Activated CD4-positive, alpha-beta T cell treated with anti-CD3 and anti-CD28 coated beads, Interleukin-2, amount 10 ng/mL, durations not matched to agents 7 days and 5 days (primary cell): ENCODE measurements around the gene COL8A2. TPM values are rescaled to one million over a fixed set of nuclear protein-coding genes. Genes with fewer than 3 reads are reported as not detected.

Source experiments
- CTCF ChIA-PET: fragments of 350-600 bp; sonication (Branson Sonifier 250); formaldehyde crosslinking; loops from one replicate; lab custom pipeline; 2021; ENCODE audit warnings: antibody characterized with exemption; lab: Charles Lee
- POLR2A ChIA-PET: fragments of 350-600 bp; sonication (Branson Sonifier 250); formaldehyde crosslinking; loops from one replicate; lab custom pipeline; 2021; ENCODE audit warnings: antibody characterized with exemption; lab: Charles Lee
- DNase-seq: peaks from one replicate; pipeline ENCODE4 v3.0.0-alpha.2; 2020
- H3K27ac Mint-ChIP-seq: one replicate; pipeline ENCODE4 v1.8.0; 2021; ENCODE audit warnings: mild to moderate bottlenecking, moderate library complexity, mixed read lengths
- H3K27me3 Mint-ChIP-seq: one replicate; pipeline ENCODE4 v1.8.0; 2021; ENCODE audit warnings: mixed read lengths
- H3K36me3 Mint-ChIP-seq: one replicate; pipeline ENCODE4 v1.8.0; 2021; ENCODE audit warnings: low read depth, mixed read lengths
- H3K4me1 Mint-ChIP-seq: one replicate; pipeline ENCODE4 v1.8.0; 2021; ENCODE audit warnings: mixed read lengths
- H3K4me3 Mint-ChIP-seq: one replicate; pipeline ENCODE4 v1.8.0; 2021; ENCODE audit warnings: mild to moderate bottlenecking, moderate library complexity, mixed read lengths
- H3K9me3 Mint-ChIP-seq: one replicate; pipeline ENCODE4 v1.8.0; 2021; ENCODE audit warnings: mixed read lengths
- total RNA-seq, 2 experiments: library from RNA; stranded (reverse); gene quantifications; one replicate each; pipeline ENCODE4 v1.2.3, GENCODE V29; 2021

Gene COL8A2
- not detected for total RNA-seq

DNA sequence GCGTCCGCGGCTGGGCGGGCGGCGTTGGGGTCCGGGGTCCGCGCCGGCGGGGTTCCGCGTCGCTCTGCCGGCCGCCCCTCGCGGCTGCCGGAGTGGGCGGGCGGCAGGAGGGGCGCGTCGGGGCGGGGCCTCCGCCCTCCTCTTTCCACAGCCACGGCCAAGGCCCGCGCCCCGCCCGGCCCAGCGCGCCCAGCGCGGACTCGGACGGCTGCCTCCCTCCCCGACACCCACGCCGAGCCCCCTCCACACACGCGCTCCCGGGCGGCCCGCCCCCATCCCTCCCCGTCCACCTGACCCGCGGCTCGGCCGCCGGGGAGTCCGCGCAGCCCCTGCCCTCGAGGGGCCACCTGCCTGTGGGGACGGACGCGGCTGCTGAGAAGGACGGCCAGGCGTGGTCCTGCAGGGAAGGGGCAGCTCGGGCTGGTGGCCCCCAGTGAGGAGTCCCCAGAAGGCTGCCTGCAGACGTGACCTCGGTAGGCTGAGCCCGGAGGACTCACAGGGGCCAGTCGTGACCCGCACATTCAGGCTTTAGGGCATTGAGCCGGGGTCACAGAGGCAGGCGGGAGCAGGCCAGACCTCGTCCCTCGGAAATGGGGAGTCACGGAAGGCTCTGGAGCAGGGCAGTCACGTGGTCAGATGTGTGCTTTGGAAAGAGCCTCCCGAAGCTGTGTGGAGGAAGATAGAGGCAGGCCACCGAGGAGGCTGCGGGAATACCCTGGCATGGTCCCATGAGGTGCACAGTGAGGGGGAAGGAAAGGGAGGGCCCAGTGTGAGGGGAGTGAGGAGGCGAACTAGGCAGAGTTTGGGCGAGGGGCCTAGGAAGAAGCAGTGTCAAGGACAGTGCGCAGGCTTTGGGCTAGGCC, at the start of gene COL8A2:
COL8A2 (minus strand) TSS at position 94 of the 863 bp plus-strand sequence. CDS start 24,980 bp downstream, outside the sequence.
- Mint-ChIP-seq H3K27ac (peak within 1 kb of the TSS; percentile 36), H3K4me3 (peak within 1 kb of the TSS; percentile 19), H3K9me3 (no peaks in the 10 kb centered on the region), H3K4me1 (peaks cover 21% of the 10 kb centered on the region), H3K27me3 (peaks cover 40% of the 10 kb centered on the region), H3K36me3 (no peaks in the 10 kb centered on the region)
- ChIA-PET POLR2A (no interaction called here), CTCF (no interaction called here)
- DNase-seq, result no peak

DNA sequence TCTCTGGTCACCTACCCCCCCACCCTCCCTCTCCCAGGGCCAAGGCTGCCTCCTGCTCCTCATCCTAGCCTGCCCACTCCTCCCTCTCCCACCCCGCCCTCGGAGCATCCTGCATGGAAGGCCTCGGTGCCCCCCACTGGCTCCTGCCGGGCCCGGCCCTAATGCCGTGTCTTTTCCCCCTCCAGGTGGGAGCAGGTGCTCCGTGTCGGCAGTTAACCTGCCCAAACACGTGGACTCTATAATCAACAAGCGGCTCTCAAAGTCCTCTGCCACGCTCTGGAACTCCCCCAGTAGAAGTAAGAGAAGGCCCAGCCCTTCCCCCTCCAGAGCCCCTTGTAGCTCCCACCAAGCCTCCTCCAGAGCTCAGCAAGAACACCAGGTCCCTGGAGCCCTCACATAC, 49.7 kb upstream of the COL8A2 start:
- H3K36me3 Mint-ChIP-seq, result peaks cover 56% of the 10 kb centered on the region
- no peaks in the 10 kb centered on the region for H3K27me3 Mint-ChIP-seq
- DNase-seq, result no peak
- ChIA-PET CTCF (interaction anchor here (0.6 kb wide), 1 partner anchor 16 kb away, joined by 3 read pairs; no protein-coding TSS in a partner anchor), POLR2A (no interaction called here)
- peaks cover 2% of the 10 kb centered on the region for H3K4me1 Mint-ChIP-seq
- H3K9me3 Mint-ChIP-seq, result no peaks in the 10 kb centered on the region
- H3K4me3 Mint-ChIP-seq, result no peak overlapping the region
- H3K27ac Mint-ChIP-seq, result no peak overlapping the region

DNA sequence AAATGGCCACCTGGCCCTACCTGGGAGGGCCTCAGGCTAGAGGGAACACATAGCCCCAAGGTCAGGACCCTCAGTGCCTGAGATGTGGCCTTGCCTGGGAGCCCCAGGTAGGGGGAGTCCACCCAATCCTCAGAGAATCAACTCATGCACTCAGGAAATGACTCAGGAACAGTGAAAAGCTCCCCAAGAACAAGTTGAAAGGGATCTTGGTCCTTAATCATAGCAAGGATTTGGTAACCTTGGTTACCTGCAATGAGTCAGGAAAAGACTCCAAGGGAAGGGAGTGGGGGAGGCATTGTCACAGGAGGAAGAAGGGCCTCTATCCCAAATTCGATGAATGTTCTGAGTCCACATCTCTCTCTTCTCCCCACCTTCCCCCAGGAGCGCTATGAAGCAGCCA, 48.0 kb upstream of the COL8A2 start:
- no peaks in the 10 kb centered on the region for H3K27me3 Mint-ChIP-seq
- no peak overlapping the region for H3K4me3 Mint-ChIP-seq
- peaks cover 8% of the 10 kb centered on the region for H3K4me1 Mint-ChIP-seq
- no peak for DNase-seq
- ChIA-PET POLR2A (no interaction called here), CTCF (interaction anchor here (1.2 kb wide), 2 partner anchors 10 to 12 kb away, joined by 3 read pairs; no protein-coding TSS in a partner anchor)
- H3K36me3 Mint-ChIP-seq, result peaks cover 53% of the 10 kb centered on the region
- no peak overlapping the region for H3K27ac Mint-ChIP-seq
- H3K9me3 Mint-ChIP-seq, result no peaks in the 10 kb centered on the region

DNA sequence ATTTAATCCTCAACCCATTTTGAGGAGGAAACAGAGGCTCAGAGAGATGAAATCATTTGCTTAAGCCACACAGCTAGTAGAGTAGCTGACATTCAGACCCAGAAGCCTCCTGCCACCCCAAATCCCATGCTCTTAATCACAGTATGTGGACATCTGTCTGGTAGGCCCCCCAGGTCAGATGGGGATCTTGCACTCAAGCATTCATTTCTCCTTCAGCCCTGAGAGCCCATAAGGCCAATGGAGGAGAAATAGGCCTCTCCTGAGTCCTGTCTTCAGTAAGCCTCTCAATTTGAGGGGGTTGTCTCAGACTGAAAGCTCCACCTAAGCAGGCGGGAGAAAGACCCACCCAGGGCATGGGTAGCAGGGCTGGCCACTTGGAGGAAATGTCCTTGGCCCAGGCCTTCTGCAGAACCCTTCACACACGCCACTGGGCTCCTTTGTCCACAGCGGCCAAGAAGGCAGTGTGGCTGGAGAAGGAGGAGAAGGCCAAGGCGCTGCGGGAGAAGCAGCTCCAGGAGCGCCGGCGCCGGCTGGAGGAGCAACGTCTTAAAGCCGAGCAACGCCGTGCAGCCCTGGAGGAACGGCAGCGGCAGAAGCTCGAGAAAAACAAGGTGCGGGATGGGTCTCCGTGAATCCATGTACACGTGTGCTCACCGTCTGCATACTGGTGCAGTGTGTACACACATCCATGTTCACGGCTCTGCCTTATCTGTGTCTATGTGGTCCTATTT, 47.2 kb upstream of the COL8A2 start:
- peaks cover 9% of the 10 kb centered on the region for H3K4me1 Mint-ChIP-seq
- no peak for DNase-seq
- ChIA-PET CTCF (interaction anchor here (1.2 kb wide), 1 partner anchor 11 kb away, joined by 3 read pairs; no protein-coding TSS in a partner anchor), POLR2A (no interaction called here)
- H3K9me3 Mint-ChIP-seq, result no peaks in the 10 kb centered on the region
- peaks cover 51% of the 10 kb centered on the region for H3K36me3 Mint-ChIP-seq
- H3K27ac Mint-ChIP-seq, result no peak overlapping the region
- H3K27me3 Mint-ChIP-seq, result no peaks in the 10 kb centered on the region
- no peak overlapping the region for H3K4me3 Mint-ChIP-seq

DNA sequence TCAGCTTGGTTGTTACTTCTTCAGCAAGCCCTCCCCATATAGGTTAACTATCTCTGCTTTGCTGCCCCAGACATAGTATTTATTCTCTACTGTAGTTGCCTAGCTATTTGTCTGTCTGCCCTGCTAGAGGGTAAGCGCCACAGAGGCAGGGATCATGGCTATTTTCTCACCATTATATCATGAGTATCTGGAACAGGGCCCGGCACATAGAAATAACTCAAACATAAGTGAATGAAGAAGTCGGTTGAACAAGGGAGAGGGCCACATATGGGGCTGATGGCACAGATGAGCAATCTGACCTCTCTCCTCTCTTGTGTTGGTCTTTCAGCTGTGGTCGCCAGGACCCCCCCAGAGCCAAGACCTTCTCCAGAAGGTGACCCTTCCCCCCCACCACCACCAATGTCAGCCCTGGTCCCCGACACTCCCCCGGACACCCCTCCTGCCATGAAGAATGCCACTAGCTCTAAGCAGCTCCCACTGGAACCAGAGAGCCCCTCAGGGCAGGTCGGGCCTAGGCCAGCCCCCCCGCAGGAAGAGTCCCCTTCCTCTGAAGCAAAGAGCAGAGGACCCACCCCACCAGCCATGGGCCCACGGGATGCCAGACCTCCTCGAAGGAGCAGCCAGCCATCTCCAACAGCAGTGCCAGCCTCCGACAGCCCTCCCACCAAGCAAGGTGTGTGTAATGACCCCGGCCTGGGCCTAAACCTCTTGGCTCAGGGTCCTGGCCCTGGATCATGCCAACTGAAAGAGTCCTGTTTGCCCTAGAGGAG, 45.8 kb upstream of the COL8A2 start:
- Mint-ChIP-seq H3K27ac (no peak overlapping the region), H3K4me3 (no peak overlapping the region), H3K4me1 (peaks cover 21% of the 10 kb centered on the region), H3K36me3 (peaks cover 54% of the 10 kb centered on the region), H3K27me3 (no peaks in the 10 kb centered on the region), H3K9me3 (no peaks in the 10 kb centered on the region)
- POLR2A ChIA-PET, result no interaction called here
- no peak for DNase-seq
- CTCF ChIA-PET, result interaction anchor here (0.6 to 3.2 kb wide), 5 partner anchors 9 to 67 kb away, joined by 3 to 13 read pairs (median 4); partner anchors contain the start of gene TRAPPC3

DNA sequence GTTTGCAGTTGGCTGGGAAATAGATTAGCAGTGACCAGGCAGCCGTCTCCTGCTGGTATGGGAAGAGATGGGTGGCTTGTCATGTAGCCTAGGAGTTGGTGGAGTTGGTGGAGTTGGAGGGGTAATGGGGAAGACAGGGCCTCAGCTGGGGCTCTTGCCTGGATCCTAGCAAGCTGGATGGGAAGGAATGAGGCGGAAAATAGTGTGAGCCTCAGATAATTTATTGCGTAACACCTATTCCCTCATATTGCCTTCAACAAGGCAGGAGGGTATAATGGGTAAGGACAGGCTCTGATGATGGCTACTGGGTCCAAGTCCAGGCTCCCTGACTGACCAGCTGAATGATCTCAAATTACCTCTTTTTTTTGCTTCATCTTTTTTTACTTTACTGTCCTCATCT, 43.5 kb upstream of the COL8A2 start:
- Mint-ChIP-seq H3K27me3 (no peaks in the 10 kb centered on the region), H3K4me1 (peaks cover 33% of the 10 kb centered on the region), H3K4me3 (no peak overlapping the region), H3K9me3 (no peaks in the 10 kb centered on the region), H3K36me3 (peaks cover 45% of the 10 kb centered on the region), H3K27ac (no peak overlapping the region)
- POLR2A ChIA-PET, result no interaction called here
- CTCF ChIA-PET, result interaction anchor here (1.6 to 3.2 kb wide), 3 partner anchors 8 to 20 kb away, joined by 4 to 13 read pairs (median 9); partner anchors contain the start of gene TRAPPC3
- DNase-seq, result no peak

DNA sequence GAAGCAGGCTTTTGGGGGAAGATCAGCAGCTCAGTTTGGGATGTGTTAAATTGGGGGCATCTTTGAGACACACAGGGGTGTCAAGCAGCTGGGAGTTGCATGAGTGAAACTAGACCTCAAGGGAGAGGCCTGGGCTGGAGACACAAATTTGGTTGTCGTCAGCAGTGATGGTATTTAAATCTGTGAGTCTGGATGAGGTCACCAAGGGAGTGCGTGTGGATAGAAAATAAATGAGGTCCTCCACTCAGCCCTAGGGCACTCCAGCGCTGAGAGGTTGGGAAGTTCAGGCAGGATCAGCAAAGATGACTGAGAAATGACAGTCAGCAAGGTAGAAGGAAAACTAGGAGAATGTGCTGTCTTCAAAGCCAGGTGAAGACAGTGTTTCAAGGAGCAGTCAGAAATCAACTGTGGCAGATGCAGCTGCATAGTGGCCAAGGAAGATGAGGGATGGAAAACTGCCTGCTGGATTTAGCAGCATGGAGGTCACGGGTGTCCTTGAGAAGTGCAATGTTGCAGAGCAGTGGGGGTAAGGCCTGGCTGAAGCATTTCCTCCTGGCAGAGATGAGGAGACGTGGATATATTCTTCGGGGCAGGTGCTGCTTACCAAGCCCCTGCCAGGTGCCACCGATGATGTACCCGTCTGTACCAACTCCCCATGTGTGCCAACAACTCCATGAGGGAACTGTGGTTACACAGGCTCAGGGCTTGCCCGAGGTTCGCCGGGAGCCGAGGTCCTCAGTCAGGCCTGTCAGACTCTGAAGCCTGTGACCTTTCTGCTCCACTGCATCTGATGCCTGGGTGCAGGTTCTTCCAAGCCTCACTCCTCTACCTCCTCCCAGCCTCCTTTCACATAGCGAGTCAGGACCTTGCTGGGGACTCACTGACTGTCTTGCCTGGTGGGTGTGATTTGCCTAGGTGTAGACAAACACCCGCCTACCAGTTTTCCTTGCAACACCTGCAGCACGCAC, 42.2 kb upstream of the COL8A2 start:
- Mint-ChIP-seq H3K27ac (peak overlapping the region; percentile 55), H3K27me3 (no peaks in the 10 kb centered on the region), H3K4me1 (peaks cover 46% of the 10 kb centered on the region), H3K36me3 (peaks cover 45% of the 10 kb centered on the region), H3K9me3 (no peaks in the 10 kb centered on the region), H3K4me3 (no peak overlapping the region)
- CTCF ChIA-PET, result interaction anchor here (1.4 kb wide), 1 partner anchor 21 kb away, joined by 4 read pairs; no protein-coding TSS in a partner anchor
- POLR2A ChIA-PET, result interaction anchor here (0.6 kb wide), 1 partner anchor 28 kb away, joined by 3 read pairs; no protein-coding TSS in a partner anchor
- no peak for DNase-seq

DNA sequence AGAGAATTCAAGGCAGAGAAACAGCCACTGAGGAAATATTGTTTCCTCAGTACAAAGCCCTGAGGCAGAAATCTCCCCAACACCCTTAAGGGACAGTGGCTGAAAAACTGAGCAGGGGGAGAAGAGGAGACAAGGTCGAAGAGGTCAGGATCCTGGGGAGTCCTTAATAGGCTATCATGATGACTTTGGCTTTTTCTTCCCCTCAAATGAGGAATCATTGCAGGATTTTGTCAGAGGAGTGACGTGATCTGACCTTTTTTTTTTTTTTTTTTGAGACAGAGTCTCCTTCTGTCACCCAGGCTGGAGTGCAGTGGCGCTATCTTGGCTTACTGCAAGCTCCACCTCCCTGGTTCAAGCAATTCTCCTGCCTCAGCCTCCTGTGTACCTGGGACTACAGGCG, 41.1 kb upstream of the COL8A2 start:
- ChIA-PET POLR2A (no interaction called here), CTCF (interaction anchor here (0.7 to 1.7 kb wide), 4 partner anchors 9 to 177 kb away, joined by 3 to 4 read pairs (median 4); no protein-coding TSS in a partner anchor)
- Mint-ChIP-seq H3K4me3 (no peak overlapping the region), H3K27ac (peak overlapping the region; percentile 20), H3K27me3 (no peaks in the 10 kb centered on the region), H3K4me1 (peaks cover 56% of the 10 kb centered on the region), H3K9me3 (no peaks in the 10 kb centered on the region), H3K36me3 (peaks cover 50% of the 10 kb centered on the region)
- DNase-seq, result no peak

DNA sequence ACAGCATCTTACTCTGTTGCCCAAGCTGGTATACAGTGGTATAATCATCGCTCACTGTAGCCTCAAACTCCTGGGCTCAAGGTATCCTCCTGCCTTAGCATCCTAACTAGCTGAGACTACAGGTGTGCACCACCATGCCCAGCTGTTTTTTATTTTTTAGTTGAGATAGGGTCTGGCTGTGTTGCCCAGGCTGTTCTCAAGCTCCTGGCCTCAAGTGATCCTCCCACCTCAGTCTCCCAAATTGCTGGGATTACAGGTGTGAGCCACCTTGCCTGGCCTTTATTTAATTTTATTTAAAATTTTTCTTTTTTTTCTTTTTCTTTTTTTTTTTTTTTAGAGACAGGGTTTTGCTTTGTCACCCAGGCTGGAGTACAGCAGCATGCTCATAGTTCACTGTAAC, 40.1 kb upstream of the COL8A2 start:
- peaks cover 65% of the 10 kb centered on the region for H3K4me1 Mint-ChIP-seq
- no peaks in the 10 kb centered on the region for H3K27me3 Mint-ChIP-seq
- no peak overlapping the region for H3K27ac Mint-ChIP-seq
- ChIA-PET CTCF (interaction anchor here (0.6 to 2.4 kb wide), 6 partner anchors 8 to 124 kb away, joined by 3 to 6 read pairs (median 4); partner anchors contain the start of genes THRAP3 and TRAPPC3), POLR2A (no interaction called here)
- DNase-seq, result no peak
- peaks cover 53% of the 10 kb centered on the region for H3K36me3 Mint-ChIP-seq
- no peak overlapping the region for H3K4me3 Mint-ChIP-seq
- H3K9me3 Mint-ChIP-seq, result no peaks in the 10 kb centered on the region

DNA sequence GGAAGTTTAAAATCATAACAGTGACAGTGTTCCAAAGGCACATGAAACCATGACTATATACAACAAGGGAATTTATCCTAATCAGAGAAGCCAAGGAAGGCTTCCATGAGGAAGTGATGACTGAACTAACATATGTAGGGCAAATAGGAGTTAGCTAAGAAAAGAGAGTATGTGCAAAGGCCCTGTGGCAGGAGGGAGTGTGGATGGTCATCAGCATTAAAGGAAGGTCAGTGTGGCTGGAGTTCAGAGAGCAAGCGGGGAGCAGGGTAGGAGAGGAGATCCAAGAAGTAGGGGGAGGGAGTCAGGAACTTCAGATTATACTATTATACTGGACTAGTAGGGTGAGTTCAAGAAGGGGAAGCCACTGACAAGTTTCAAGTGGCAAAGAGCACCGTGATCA, 39.3 kb upstream of the COL8A2 start:
- peak overlapping the region; percentile 76 for H3K27ac Mint-ChIP-seq
- H3K36me3 Mint-ChIP-seq, result peaks cover 58% of the 10 kb centered on the region
- ChIA-PET POLR2A (no interaction called here), CTCF (interaction anchor here (1.0 to 6.1 kb wide), 5 partner anchors 9 to 59 kb away, joined by 3 to 85 read pairs (median 5); partner anchors contain the start of genes THRAP3 and TRAPPC3)
- H3K4me1 Mint-ChIP-seq, result peaks cover 71% of the 10 kb centered on the region
- H3K9me3 Mint-ChIP-seq, result no peaks in the 10 kb centered on the region
- H3K27me3 Mint-ChIP-seq, result no peaks in the 10 kb centered on the region
- no peak overlapping the region for H3K4me3 Mint-ChIP-seq
- DNase-seq, result no peak

DNA sequence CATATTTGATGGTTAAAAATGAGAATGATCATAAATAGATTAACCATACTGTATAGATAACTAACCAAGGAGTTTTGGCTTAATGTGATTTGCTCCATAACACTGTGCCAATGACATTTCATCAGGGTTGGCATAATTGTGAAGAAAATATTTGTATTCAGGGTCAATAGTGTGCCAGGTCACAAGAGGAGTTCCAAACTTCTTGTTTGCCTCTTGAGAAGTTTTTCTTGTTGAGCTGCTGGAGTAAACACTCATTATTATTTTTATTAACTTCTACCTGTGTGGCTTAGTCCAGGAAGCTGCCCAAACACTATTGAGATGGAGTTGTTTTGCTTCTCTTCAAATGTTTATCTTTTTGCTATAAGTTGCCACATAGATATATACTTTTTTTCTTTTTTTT, 38.4 kb upstream of the COL8A2 start:
- no peak overlapping the region for H3K4me3 Mint-ChIP-seq
- peaks cover 74% of the 10 kb centered on the region for H3K4me1 Mint-ChIP-seq
- no peaks in the 10 kb centered on the region for H3K9me3 Mint-ChIP-seq
- peaks cover 63% of the 10 kb centered on the region for H3K36me3 Mint-ChIP-seq
- no peaks in the 10 kb centered on the region for H3K27me3 Mint-ChIP-seq
- no peak for DNase-seq
- ChIA-PET POLR2A (interaction anchor here (0.5 to 0.8 kb wide), 2 partner anchors 21 to 194 kb away, joined by 3 to 8 read pairs; no protein-coding TSS in a partner anchor), CTCF (interaction anchor here (1.0 to 6.1 kb wide), 4 partner anchors 13 to 60 kb away, joined by 3 to 85 read pairs (median 10); partner anchors contain the start of genes THRAP3 and TRAPPC3)
- H3K27ac Mint-ChIP-seq, result peak overlapping the region; percentile 96
